H9 (cell line): ENCODE data around the gene ZNF146. TPM values are rescaled to one million over a fixed set of nuclear protein-coding genes. Genes with fewer than 3 reads are reported as not detected.

Experiments used
- DNase-seq: peaks from one replicate; pipeline ENCODE4 v3.0.0-alpha.2; 2017
- H2AFZ ChIP-seq: one replicate; pipeline ENCODE4 v1.6.1; 2013; ENCODE audit warnings: mild to moderate bottlenecking, low read length, control low read depth, moderate library complexity
- H2AK5ac ChIP-seq: 2 replicates; pipeline ENCODE4 v1.6.1; 2013; ENCODE audit warnings: low read length, control low read depth, mixed read lengths; ENCODE audit not compliant: insufficient read length
- H2BK120ac ChIP-seq: one replicate; pipeline ENCODE4 v1.6.1; 2013; ENCODE audit warnings: low read depth, mild to moderate bottlenecking, low read length, control low read depth, inconsistent platforms; ENCODE audit not compliant: poor library complexity, severe bottlenecking
- H2BK12ac ChIP-seq: 2 replicates; pipeline ENCODE4 v1.6.1; 2013; ENCODE audit warnings: low read length, control low read depth, mixed read lengths, low read depth; ENCODE audit not compliant: insufficient read length
- H2BK15ac ChIP-seq: 2 replicates; pipeline ENCODE4 v1.6.1; 2013; ENCODE audit warnings: low read depth, low read length, control low read depth
- H2BK20ac ChIP-seq: one replicate; pipeline ENCODE4 v1.6.1; 2013; ENCODE audit warnings: low read depth, mild to moderate bottlenecking, low read length, control low read depth, inconsistent platforms; ENCODE audit not compliant: poor library complexity, severe bottlenecking
- H2BK5ac ChIP-seq: 2 replicates; pipeline ENCODE4 v1.6.1; 2013; ENCODE audit warnings: low read length, control low read depth, mixed read lengths; ENCODE audit not compliant: insufficient read length
- H3K14ac ChIP-seq: 2 replicates; pipeline ENCODE4 v1.6.1; 2013; ENCODE audit warnings: low read length, control low read depth; ENCODE audit not compliant: insufficient read depth
- H3K18ac ChIP-seq: 2 replicates; pipeline ENCODE4 v1.6.1; 2013; ENCODE audit warnings: low read depth, mild to moderate bottlenecking, mixed read lengths, low read length, control low read depth; ENCODE audit not compliant: insufficient read length
- H3K23ac ChIP-seq: 2 replicates; pipeline ENCODE4 v1.6.1; 2013; ENCODE audit warnings: low read length, control low read depth, mixed read lengths, low read depth; ENCODE audit not compliant: insufficient read length
- H3K23me2 ChIP-seq: 2 replicates; pipeline ENCODE4 v1.6.1; 2013; ENCODE audit warnings: low read depth, mild to moderate bottlenecking, mixed read lengths, low read length, control low read depth; ENCODE audit not compliant: insufficient read length, poor library complexity, severe bottlenecking
- H3K27ac ChIP-seq: 2 replicates; pipeline ENCODE4 v1.5.1; 2013; ENCODE audit warnings: low read length, control low read depth, mixed read lengths, low read depth; ENCODE audit not compliant: insufficient read length
- H3K27me3 ChIP-seq: 2 replicates; pipeline ENCODE4 v1.6.1; 2013; ENCODE audit warnings: low read length, control low read depth, inconsistent platforms; ENCODE audit not compliant: insufficient read depth
- H3K4ac ChIP-seq: 2 replicates; pipeline ENCODE4 v1.6.1; 2013; ENCODE audit warnings: low read depth, mild to moderate bottlenecking, control low read depth, inconsistent platforms, low read length, moderate library complexity
- H3K4me1 ChIP-seq: 2 replicates; pipeline ENCODE4 v1.6.1; 2013; ENCODE audit warnings: low read length, control low read depth, inconsistent platforms; ENCODE audit not compliant: insufficient read depth
- H3K4me2 ChIP-seq: 2 replicates; pipeline ENCODE4 v1.6.1; 2013; ENCODE audit warnings: low read length, control low read depth, mixed read lengths; ENCODE audit not compliant: insufficient read length, insufficient read depth
- H3K56ac ChIP-seq: 2 replicates; pipeline ENCODE4 v1.6.1; 2013; ENCODE audit warnings: low read depth, mild to moderate bottlenecking, mixed read lengths, low read length, control low read depth; ENCODE audit not compliant: insufficient read length
- H3K79me1 ChIP-seq: 2 replicates; pipeline ENCODE4 v1.6.1; 2013; ENCODE audit warnings: low read depth, mild to moderate bottlenecking, moderate library complexity, low read length, control low read depth, inconsistent platforms; ENCODE audit not compliant: insufficient read depth, poor library complexity, severe bottlenecking
- H3K79me2 ChIP-seq: 2 replicates; pipeline ENCODE4 v1.6.1; 2013; ENCODE audit warnings: low read length, control low read depth, inconsistent platforms; ENCODE audit not compliant: insufficient read depth
- H3K9ac ChIP-seq: 2 replicates; pipeline ENCODE4 v1.6.1; 2013; ENCODE audit warnings: low read length, control low read depth, mixed read lengths; ENCODE audit not compliant: insufficient read length; ENCODE audit errors: extremely low read depth
- H3K9me3 ChIP-seq: one replicate; pipeline ENCODE4 v1.6.1; 2013; ENCODE audit warnings: low read depth, low read length, inconsistent platforms; ENCODE audit not compliant: control insufficient read depth
- H3T11ph ChIP-seq: one replicate; pipeline ENCODE4 v1.6.1; 2013; ENCODE audit warnings: mild to moderate bottlenecking, low read length, control low read depth, inconsistent platforms
- H4K20me1 ChIP-seq: one replicate; pipeline ENCODE4 v1.6.1; 2013; ENCODE audit not compliant: control insufficient read depth, insufficient read length, insufficient read depth
- H4K5ac ChIP-seq: 2 replicates; pipeline ENCODE4 v1.6.1; 2013; ENCODE audit warnings: low read depth, mild to moderate bottlenecking, mixed read lengths, low read length, control low read depth; ENCODE audit not compliant: insufficient read length
- H4K8ac ChIP-seq: replicated peaks from 2 replicates; pipeline ENCODE4 v1.6.1; 2013; ENCODE audit warnings: low read length, control low read depth, mixed read lengths, low read depth; ENCODE audit not compliant: insufficient read length
- H4K91ac ChIP-seq: 2 replicates; pipeline ENCODE4 v1.6.1; 2013; ENCODE audit warnings: low read depth, mild to moderate bottlenecking, moderate library complexity, mixed read lengths, low read length, control low read depth; ENCODE audit not compliant: insufficient read length
- H3K27ac Mint-ChIP-seq, 3 experiments: 2 replicates in 2 of 3; 3 replicates in 1 of 3; pipeline ENCODE4 v1.8.0; 2020 to 2021; ENCODE audit warnings: mixed read lengths in 3 of 3, mild to moderate bottlenecking in 1 of 3, moderate library complexity in 1 of 3
- H3K27me3 Mint-ChIP-seq: 2 replicates; pipeline ENCODE4 v1.8.0; 2021; ENCODE audit warnings: low read depth, mild to moderate bottlenecking, moderate library complexity, mixed read lengths
- H3K36me3 Mint-ChIP-seq, 3 experiments: 2 replicates in 2 of 3; 3 replicates in 1 of 3; pipeline ENCODE4 v1.8.0; 2020 to 2021; ENCODE audit warnings: low read depth in 3 of 3, mixed read lengths in 3 of 3; ENCODE audit not compliant: insufficient read depth in 1 of 3
- H3K4me1 Mint-ChIP-seq, 2 experiments: 2 replicates each; pipeline ENCODE4 v1.8.0; 2020; ENCODE audit warnings: mixed read lengths in 2 of 2
- H3K4me3 Mint-ChIP-seq, 2 experiments: 2 replicates in 1 of 2; 3 replicates in 1 of 2; pipeline ENCODE4 v1.8.0; 2020 to 2021; ENCODE audit warnings: mild to moderate bottlenecking in 2 of 2, mixed read lengths in 2 of 2, moderate library complexity in 1 of 2
- H3K9me3 Mint-ChIP-seq, 2 experiments: 2 replicates in 1 of 2; 3 replicates in 1 of 2; pipeline ENCODE4 v1.8.0; 2020; ENCODE audit warnings: mild to moderate bottlenecking in 2 of 2, mixed read lengths in 2 of 2, moderate library complexity in 1 of 2
- whole genome bisulfite sequencing: extraction: QIAGEN DNeasy Blood & Tissue Kit; methylation state at CpG from one replicate; pipeline ENCODE4 v1.1.7; 2013; ENCODE audit warnings: missing lambda C conversion rate, low lambda C conversion rate, mixed read lengths; ENCODE audit not compliant: insufficient read length; ENCODE audit errors: extremely low coverage; 5-methylcytosine and 5-hydroxymethylcytosine counted together
- total RNA-seq: library from RNA; stranded (reverse); gene quantifications from 2 replicates; pipeline ENCODE4 v1.2.1, GENCODE V29; 2021
- TF ChIP-seq, protein P1 (sequence below): fragments of 200-600 bp; sonication (generic); conservative IDR thresholded peaks from 3 replicates; pipeline ENCODE4 v1.8.0; 2021; ENCODE audit warnings: antibody characterized with exemption, mild to moderate bottlenecking

Gene ZNF146
- total RNA-seq, 1 experiment from 2014 or later = 166 TPM

DNA sequence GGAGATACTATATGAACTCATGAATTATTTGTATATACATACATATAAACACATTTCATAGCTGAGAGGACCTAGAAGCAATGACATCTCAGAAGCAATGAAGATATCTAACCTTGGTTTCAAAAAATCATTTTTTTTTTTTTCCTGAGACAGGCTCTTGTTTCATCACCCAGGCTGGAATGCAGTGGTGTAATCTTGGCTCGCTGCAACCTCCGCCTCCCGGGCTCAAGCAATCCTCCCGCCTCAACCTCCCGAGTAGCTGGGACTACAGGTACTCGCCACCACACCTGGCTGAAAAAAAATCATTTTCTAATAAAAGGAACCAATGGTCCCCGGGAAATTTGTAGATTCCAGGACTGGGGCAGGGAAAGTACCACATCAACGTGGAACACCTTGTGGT lies 4.4 kb upstream of the ZNF146 start:
- H4K91ac ChIP-seq = no peak overlapping the region
- TF ChIP-seq, protein P1, sequence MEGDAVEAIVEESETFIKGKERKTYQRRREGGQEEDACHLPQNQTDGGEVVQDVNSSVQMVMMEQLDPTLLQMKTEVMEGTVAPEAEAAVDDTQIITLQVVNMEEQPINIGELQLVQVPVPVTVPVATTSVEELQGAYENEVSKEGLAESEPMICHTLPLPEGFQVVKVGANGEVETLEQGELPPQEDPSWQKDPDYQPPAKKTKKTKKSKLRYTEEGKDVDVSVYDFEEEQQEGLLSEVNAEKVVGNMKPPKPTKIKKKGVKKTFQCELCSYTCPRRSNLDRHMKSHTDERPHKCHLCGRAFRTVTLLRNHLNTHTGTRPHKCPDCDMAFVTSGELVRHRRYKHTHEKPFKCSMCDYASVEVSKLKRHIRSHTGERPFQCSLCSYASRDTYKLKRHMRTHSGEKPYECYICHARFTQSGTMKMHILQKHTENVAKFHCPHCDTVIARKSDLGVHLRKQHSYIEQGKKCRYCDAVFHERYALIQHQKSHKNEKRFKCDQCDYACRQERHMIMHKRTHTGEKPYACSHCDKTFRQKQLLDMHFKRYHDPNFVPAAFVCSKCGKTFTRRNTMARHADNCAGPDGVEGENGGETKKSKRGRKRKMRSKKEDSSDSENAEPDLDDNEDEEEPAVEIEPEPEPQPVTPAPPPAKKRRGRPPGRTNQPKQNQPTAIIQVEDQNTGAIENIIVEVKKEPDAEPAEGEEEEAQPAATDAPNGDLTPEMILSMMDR = no peak
- no peak overlapping the region for H3K4me2 ChIP-seq
- no peaks in the 10 kb centered on the region for H4K20me1 ChIP-seq
- Mint-ChIP-seq H3K4me1 (peaks cover 0 to 2% of the 10 kb centered on the region in 2 experiments; a peak in 2 of 4 replicates), H3K27ac (no peak overlapping the region), H3K27me3 (no peaks in the 10 kb centered on the region), H3K9me3 (no peaks in the 10 kb centered on the region), H3K36me3 (no peaks in the 10 kb centered on the region; a peak in 2 of 7 replicates), H3K4me3 (no peak overlapping the region)
- no CpG with 5 or more reads among the region's 8 CpGs for WGBS
- no peak overlapping the region for H2BK20ac ChIP-seq
- no peak overlapping the region for H3K18ac ChIP-seq
- H3K4ac ChIP-seq = no peak overlapping the region
- H3K9ac ChIP-seq = no peak overlapping the region
- H2AFZ ChIP-seq = no peak overlapping the region
- H2BK120ac ChIP-seq = no peak overlapping the region
- H2BK12ac ChIP-seq = no peak overlapping the region
- no peak overlapping the region for H2BK15ac ChIP-seq
- H3K27me3 ChIP-seq = no peaks in the 10 kb centered on the region
- H4K8ac ChIP-seq = no peak overlapping the region
- H3T11ph ChIP-seq = no peak overlapping the region
- H3K56ac ChIP-seq = no peak overlapping the region
- no peak for DNase-seq
- H3K23ac ChIP-seq = no peak overlapping the region
- peaks cover 2% of the 10 kb centered on the region; the same call in 1 of the 2 replicates for H3K79me2 ChIP-seq
- H3K14ac ChIP-seq = no peak overlapping the region
- H3K27ac ChIP-seq = no peak overlapping the region
- no peaks in the 10 kb centered on the region for H3K79me1 ChIP-seq
- no peak overlapping the region for H2BK5ac ChIP-seq
- no peaks in the 10 kb centered on the region for H3K9me3 ChIP-seq
- H3K4me1 ChIP-seq = no peaks in the 10 kb centered on the region
- no peak overlapping the region for H2AK5ac ChIP-seq
- H4K5ac ChIP-seq = no peak overlapping the region
- peaks cover 4% of the 10 kb centered on the region for H3K23me2 ChIP-seq
